Activated naive CD8-positive, alpha-beta T cell treated with anti-CD3 and anti-CD28 coated beads, Interleukin-2, amount 10 ng/mL, durations not matched to agents 7 days and 5 days (primary cell): ENCODE measurements around the gene LTB4R. TPM values are rescaled to one million over a fixed set of nuclear protein-coding genes. Genes with fewer than 3 reads are reported as not detected.

ENCODE experiments used
- total RNA-seq, 2 experiments: library from RNA; stranded (reverse); gene quantifications; one replicate each; pipeline ENCODE4 v1.2.3, GENCODE V29; 2021

The LTB4R gene
- total RNA-seq, 2 experiments from 2014 or later, result 27.0 to 27.8 TPM

Other genes starting within 250 kb of the LTB4R start
- under 1 TPM in 1 of 2 experiments, not detected in 1; 0.14 TPM for gene CPNE6, start 239.9 kb upstream of the LTB4R start, total RNA-seq
- 10 to 100 TPM; 47.4 to 50.6 TPM for gene PCK2, start 217.2 kb upstream of the LTB4R start, total RNA-seq
- 100 to 1,000 TPM; 100 to 105 TPM for gene DCAF11, start 196.7 kb upstream of the LTB4R start, total RNA-seq
- gene NRL, start 196.6 kb upstream of the LTB4R start, total RNA-seq, result 1 to 10 TPM; 3.3 to 3.4 TPM
- gene FITM1, start 180.8 kb upstream of the LTB4R start, total RNA-seq, result 1 to 10 TPM; 1.3 to 1.7 TPM
- gene PSME1, start 175.3 kb upstream of the LTB4R start, total RNA-seq, result 100 to 1,000 TPM; 430 to 443 TPM
- 10 to 100 TPM; 41.6 to 43.9 TPM for gene EMC9, start 169.9 kb upstream of the LTB4R start, total RNA-seq
- 100 to 1,000 TPM; 406 to 414 TPM for gene PSME2, start 164.9 kb upstream of the LTB4R start, total RNA-seq
- gene RNF31, start 164.0 kb upstream of the LTB4R start, total RNA-seq, result 100 to 1,000 TPM; 131 to 153 TPM
- gene IRF9, start 150.2 kb upstream of the LTB4R start, total RNA-seq, result 100 to 1,000 TPM; 234 to 252 TPM
- gene REC8, start 139.4 kb upstream of the LTB4R start, total RNA-seq, result 10 to 100 TPM; 55.1 to 60.7 TPM
- gene IPO4, start 122.7 kb upstream of the LTB4R start, total RNA-seq, result 10 to 100 TPM; 32.2 to 33.0 TPM
- 10 to 100 TPM; 28.9 to 29.6 TPM for gene TM9SF1, start 116.1 kb upstream of the LTB4R start, total RNA-seq
- gene TSSK4, start 105.8 kb upstream of the LTB4R start, total RNA-seq, result under 1 TPM; 0.43 to 0.53 TPM
- 10 to 100 TPM; 93.6 to 97.8 TPM for gene CHMP4A, start 98.0 kb upstream of the LTB4R start, total RNA-seq
- gene MDP1, start 95.4 kb upstream of the LTB4R start, total RNA-seq, result 10 to 100 TPM; 11.9 to 15.4 TPM
- gene NEDD8, start 79.1 kb upstream of the LTB4R start, total RNA-seq, result 100 to 1,000 TPM; 179 to 196 TPM
- gene GMPR2, start 78.6 kb upstream of the LTB4R start, total RNA-seq, result 10 to 100 TPM; 76.6 to 82.2 TPM
- gene TINF2, start 68.9 kb upstream of the LTB4R start, total RNA-seq, result 100 to 1,000 TPM; 122 to 124 TPM
- 1 to 10 TPM; 5.7 to 5.8 TPM for gene TGM1, start 48.3 kb upstream of the LTB4R start, total RNA-seq
- gene RABGGTA, start 39.9 kb upstream of the LTB4R start, total RNA-seq, result 10 to 100 TPM; 42.1 to 48.8 TPM
- 10 to 100 TPM; 36.0 to 41.9 TPM for gene DHRS1, start 11.7 kb upstream of the LTB4R start, total RNA-seq
- 10 to 100 TPM; 28.7 to 31.1 TPM for gene NOP9, start 11.7 kb upstream of the LTB4R start, total RNA-seq
- gene CIDEB, start 3.5 kb upstream of the LTB4R start, total RNA-seq, result 10 to 100 TPM; 33.7 to 34.8 TPM
- gene LTB4R2, start 1.4 kb upstream of the LTB4R start, total RNA-seq, result 10 to 100 TPM; 19.4 to 21.2 TPM
- gene ADCY4, start 23.6 kb downstream of the LTB4R start, total RNA-seq, result 1 to 10 TPM; 4.4 to 6.3 TPM
- gene RIPK3, start 28.5 kb downstream of the LTB4R start, total RNA-seq, result 10 to 100 TPM; 41.1 to 43.7 TPM
- not detected for gene NFATC4, start 56.7 kb downstream of the LTB4R start, total RNA-seq
- gene NYNRIN, start 87.5 kb downstream of the LTB4R start, total RNA-seq, result under 1 TPM; 0.34 to 0.42 TPM
- 1 to 10 TPM; 3.2 to 3.8 TPM for gene CBLN3, start 118.2 kb downstream of the LTB4R start, total RNA-seq
- gene KHNYN, start 118.5 kb downstream of the LTB4R start, total RNA-seq, result 100 to 1,000 TPM; 104 to 105 TPM
- gene SDR39U1, start 131.3 kb downstream of the LTB4R start, total RNA-seq, result 10 to 100 TPM; 75.7 to 79.5 TPM
- under 1 TPM; 0.33 to 0.51 TPM for gene CMA1, start 196.8 kb downstream of the LTB4R start, total RNA-seq